GM19025 (cell line): ENCODE results near the gene LARGE1.

Experiments
- ATAC-seq: cut with Tn5 transposase; IDR thresholded peaks from one replicate; pipeline ENCODE4 v1.9.1; 2021; ENCODE audit warnings: mild to moderate bottlenecking, low read depth, moderate library complexity; ENCODE audit not compliant: unreplicated experiment

Gene LARGE1

DNA sequence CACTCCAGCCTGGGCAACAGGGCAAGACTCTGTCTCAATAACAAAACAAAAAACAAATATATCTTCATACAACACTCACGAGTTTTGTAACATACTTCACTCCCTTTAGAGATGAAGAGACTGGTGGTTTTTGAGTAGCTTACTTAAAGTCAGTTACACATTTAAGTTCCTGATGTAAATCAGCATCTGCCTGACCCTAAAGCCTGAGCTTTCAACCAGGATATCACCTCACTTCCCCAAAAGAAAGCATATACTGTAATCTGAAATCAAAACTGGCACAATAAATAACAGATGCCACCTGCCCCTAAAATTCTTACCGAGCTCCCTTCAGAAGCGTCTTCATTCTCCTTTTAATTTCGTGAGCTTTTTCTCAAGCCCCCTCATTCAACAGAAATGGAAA lies 31.5 kb downstream of the LARGE1 start:
- no peak for ATAC-seq

- ATAC-seq, result no peak
Observed at GRCh38 chr22:33887173-33887572, 33.1 kb downstream of the LARGE1 start.

DNA sequence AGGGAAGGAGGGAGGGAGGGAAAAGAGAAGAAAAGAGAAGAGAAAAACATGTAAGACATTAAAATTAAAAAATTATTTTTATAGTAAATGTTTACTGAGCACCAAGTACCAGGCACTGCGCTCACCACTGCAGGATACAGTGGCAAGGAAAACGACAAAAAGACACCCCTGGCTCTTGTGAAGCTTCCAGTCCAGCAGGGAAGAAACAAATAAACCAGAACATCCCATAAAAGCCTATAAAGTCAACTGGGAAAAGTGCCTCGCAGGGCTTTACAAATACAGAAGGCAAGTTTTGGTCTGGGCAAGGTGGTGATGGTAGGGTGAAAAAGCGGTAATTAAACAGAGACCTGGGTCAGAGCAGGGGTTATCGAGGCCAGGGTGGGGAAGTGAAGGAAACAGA lies 33.6 kb downstream of the LARGE1 start:
- ATAC-seq, result no peak

GRCh38 chr22:33884829-33885228 lies 35.4 kb downstream of the LARGE1 start:
- ATAC-seq, result no peak

DNA sequence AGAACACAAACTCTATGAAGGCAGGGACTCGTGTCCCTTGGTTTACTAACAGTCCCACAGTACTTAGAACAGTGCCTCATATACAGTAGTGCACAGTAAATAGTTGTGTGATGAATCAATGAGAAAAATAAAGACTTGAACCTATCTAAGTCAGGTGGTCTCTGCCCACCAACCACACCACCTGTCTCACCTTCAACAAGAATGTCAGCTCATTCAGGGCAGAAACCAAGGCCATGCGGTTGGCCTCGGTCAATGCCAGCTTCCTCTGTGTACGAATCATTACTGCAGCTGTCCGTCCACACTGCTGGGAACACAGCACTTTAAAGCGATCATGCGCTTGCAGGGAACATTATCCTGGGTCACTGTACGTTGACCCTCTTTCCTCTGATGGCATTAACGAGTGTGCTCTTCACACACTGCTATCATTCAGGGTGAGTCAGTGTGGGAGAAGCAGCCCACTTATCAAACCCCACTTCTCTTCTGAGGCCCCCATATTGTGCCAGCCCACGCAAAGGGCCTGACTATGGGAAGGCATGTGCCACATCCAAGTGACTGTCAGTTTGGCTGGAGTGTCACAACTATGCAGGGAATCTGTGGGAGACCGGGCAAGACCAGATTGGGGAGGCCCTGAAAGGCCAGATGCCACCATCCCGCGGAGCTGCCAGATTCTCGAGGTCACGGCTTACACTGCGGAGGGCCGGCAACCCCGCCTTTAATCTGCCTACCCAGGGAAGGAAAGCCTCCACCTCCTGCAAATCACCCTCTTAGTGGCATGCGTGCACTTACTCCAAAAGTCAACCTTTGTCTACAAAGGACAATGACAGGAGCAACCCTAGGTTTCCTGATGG lies 36.1 kb downstream of the LARGE1 start:
- no peak for ATAC-seq

GRCh38 chr22:33883561-33883960 lies 36.7 kb downstream of the LARGE1 start:
- peak; percentile 58 for ATAC-seq

GRCh38 chr22:33882991-33883390 lies 37.3 kb downstream of the LARGE1 start:
- ATAC-seq, result no peak

DNA sequence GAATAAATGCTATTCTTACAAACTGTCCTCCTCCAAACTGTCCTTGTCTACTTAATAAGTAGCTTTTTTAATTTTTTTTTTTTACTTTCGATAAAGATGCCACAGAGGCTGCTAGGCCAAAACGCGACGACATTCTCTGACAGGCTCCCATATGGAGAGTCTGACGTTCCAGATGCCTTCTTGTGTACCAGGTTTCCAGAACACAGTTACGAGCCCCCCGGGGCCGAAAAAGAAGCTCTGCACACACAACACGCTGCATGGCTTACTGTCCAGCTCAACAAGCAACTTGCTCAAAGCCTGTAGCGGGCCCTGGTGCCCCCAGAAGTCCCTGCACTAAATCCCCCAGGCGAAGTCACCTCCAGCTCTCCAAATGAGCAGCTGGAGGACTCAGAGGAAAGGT lies 39.3 kb downstream of the LARGE1 start:
- no peak for ATAC-seq

- ATAC-seq, result no peak
Observed at GRCh38 chr22:33879796-33880195, 40.5 kb downstream of the LARGE1 start.

DNA sequence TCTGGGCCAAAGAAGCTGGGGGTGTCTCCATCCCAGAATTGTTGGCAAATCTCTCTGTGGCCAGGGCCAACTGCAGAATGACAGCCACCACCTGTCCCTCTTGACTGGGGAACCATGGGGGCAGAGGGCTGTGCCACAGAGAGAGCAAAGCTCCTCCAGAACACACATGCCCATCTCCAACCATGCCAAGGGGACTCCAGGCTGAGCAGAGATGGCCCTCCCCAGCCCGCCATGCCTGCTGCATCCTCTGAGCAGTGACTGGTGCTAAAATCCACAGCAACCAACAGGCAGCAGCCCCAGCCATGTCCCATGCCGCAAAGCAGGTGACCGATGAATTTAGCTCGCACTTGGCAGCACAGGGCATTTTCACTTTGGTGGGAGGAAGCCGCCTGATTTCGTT lies 45.0 kb downstream of the LARGE1 start:
- no peak for ATAC-seq

DNA sequence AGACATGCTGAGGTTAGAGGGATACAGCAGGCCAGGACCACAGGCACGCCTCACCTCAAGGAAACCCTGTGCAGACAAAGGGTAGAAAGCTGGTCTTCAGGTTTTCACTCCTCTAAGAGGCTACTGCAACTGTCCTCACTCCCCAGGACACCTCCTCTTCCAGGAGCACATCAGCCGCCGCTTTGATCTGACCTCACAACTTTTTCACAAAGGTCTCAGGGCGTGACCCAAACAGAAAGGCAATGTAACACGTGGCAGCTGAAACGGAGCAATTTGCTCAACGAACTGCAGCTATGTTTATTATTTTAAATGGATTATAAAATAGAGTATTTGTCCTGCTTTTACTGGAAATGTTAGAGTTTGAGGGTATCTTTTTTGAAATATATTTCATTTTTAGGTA lies 46.1 kb downstream of the LARGE1 start:
- no peak for ATAC-seq

DNA sequence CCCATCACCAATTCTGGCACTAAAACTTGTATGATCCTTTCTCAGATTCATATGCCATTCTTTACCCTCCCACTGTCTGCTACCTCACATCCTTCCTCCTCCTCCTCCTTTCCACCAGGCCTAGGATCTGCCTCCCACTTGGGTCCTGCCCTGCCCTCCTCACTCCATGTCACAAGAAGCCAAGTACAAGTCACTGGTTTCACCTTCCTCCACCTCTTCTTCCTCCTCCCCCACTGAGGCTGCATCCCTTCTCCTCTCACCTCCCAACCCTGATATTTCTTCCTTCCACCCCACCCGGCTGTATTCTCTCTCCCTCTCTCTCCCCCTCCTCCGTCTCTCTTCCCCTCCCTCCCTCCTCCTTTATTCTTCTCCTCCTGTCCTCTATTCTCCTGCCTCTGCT lies 46.6 kb downstream of the LARGE1 start:
- no peak for ATAC-seq

DNA sequence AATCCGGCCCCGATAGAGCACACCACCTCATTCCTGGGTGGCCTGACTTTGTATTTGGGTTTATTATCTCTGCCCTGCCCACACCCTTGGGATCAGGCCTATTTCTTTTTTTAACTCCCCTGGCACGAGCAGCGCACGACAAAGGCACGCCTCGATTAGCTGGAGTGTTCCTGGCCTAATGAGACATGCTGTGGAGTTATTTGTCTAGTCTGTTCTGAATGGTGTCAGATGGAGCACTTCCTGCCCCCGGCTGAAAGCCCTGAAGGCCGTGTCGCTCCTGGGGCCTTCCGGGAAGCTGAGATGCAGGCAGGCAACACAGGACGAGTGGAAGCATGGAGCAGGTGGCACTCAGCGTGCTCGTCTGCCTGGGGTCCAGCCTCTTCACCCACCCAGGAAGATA lies 47.1 kb downstream of the LARGE1 start:
- no peak for ATAC-seq

GRCh38 chr22:33871935-33872334 lies 48.3 kb downstream of the LARGE1 start:
- no peak for ATAC-seq

GRCh38 chr22:33869946-33870345 lies 50.3 kb downstream of the LARGE1 start:
- ATAC-seq, result no peak

GRCh38 chr22:33867971-33868370 lies 52.3 kb downstream of the LARGE1 start:
- no peak for ATAC-seq

GRCh38 chr22:33867118-33867866 lies 53.0 kb downstream of the LARGE1 start:
- ATAC-seq, result no peak

DNA sequence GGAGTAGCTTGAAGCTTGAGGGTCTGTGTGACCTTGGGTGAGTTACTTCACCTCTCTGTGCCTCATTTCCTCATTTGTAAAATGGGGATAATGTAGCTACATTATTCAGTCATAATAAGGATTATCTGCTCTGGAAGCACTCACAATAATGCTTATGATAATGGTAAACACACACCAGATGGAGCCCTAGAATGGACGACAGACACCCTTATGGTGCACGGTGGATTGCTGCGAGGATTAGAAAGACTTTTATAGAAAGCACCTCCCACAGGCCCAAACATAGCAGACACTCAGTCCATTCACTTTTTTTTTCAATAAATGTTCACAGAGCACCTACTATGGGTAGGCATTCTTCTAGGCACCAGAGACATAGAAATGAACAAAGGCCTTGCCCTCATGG lies 53.8 kb downstream of the LARGE1 start:
- ATAC-seq, result no peak

DNA sequence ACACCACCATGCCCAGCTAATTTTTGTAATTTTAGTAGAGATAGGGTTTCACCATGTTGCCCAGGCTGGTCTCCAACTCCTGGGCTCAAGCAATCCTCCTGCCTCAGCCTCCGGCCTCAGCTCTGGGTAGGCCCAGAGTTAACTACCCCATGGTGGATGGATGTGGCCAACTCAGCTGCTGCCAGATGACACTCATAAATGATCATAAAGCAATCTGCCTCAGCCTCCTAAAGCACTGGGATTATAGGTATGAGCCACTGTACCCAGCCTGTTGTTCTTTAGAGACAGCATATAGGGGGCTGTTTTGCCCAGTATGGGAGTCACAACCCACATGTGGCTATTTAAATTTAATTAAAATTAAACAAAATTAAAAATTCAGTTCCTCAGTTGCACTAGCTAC lies 54.3 kb downstream of the LARGE1 start:
- no peak for ATAC-seq

DNA sequence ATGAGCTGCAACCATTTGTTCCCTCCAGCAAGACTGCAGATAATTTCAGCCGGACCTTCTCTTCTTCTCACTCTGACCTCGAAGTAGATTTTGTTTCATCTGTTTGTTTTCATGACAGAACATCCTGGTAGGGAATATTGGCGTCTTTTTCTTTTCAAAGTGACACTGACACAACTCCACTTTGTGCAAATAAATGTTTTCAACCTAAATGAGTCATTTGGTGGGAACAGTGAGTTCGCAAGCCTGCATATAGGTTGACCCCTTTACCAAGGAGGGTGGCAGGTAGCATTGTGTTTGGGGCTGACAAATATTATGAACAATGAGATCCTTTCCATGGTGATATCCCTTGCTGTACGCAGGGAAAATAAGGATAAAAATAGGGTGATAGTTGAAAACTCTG lies 55.0 kb downstream of the LARGE1 start:
- ATAC-seq, result no peak

- ATAC-seq, result no peak
Observed at GRCh38 chr22:33864723-33865130, 55.5 kb downstream of the LARGE1 start.
